Measurements from ENCODE around the gene ELMOD3. TPM values are rescaled to one million over a fixed set of nuclear protein-coding genes. Genes with fewer than 3 reads are reported as not detected.
"Not testable (repeated sequence)": the region's sequence is repeated elsewhere in the genome, so short reads cannot be mapped to it uniquely, and the experiment has no call there.

The ELMOD3 gene
- total RNA-seq, 2 donors from 2014 or later, result 20.0 to 23.2 TPM

GRCh38 chr2:85340034-85340892 is 14.3 kb upstream of the ELMOD3 start:
- Mint-ChIP-seq H3K27ac (peak overlapping the region; percentile 19), H3K27me3 (no peaks in the 10 kb centered on the region)
- ATAC-seq, result no peak

DNA sequence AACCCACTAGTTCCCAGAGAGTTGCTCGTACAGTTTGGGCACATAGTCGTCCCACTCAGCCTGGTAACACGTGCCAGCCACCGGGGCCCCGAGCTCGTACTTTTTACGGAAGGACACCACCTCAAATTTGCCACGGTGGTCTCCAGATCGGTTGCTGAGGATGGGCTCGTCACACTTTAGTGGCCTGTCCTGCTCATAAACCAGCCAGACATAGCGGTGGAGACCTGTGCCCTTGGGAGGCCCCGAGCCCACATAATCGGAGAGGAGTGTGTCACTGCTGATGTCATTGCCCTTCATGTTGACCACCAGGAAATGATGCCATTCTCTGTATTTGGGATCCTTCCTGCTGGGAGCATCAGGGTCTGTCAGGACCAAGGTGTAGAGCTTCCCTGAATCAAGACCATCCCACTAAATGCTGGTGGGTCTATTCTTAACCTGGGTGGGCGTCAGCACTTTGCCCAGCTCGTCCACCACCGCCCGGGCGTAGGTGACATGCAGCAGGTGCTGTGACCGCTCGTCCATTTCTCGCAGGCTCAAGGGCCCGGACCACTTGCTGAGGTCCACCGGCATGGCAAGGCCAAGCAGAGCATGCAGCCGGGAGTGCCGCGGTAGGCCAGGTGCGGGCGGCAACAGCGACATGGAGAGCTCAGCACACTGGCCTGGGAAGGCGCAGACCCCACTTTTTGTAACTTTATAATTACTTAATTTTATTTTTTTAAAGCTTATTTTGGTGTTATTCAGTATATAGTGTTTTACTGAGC is 13.1 kb upstream of the ELMOD3 start:
- peak overlapping the region; percentile 19 for H3K27ac Mint-ChIP-seq
- no peak overlapping the region for H3K4me3 Mint-ChIP-seq
- no peaks in the 10 kb centered on the region for H3K4me1 Mint-ChIP-seq
- DNase-seq (no peak), ATAC-seq (no peak)
- H3K27me3 Mint-ChIP-seq, result no peaks in the 10 kb centered on the region
- H3K9me3 ChIP-seq (ENCODE audit: control insufficient read depth, low read length, poor library complexity, severe bottlenecking), result no peaks in the 10 kb centered on the region
- H3K36me3 Mint-ChIP-seq (ENCODE audit: low read depth), result peaks cover 2% of the 10 kb centered on the region

More at GRCh38 chr2:85340034-85340892, 14.3 kb upstream of the ELMOD3 start:
- Mint-ChIP-seq H3K4me3 (no peak overlapping the region), H3K4me1 (no peaks in the 10 kb centered on the region), H3K36me3 (ENCODE audit: low read depth) (peaks cover 2% of the 10 kb centered on the region)
- no peak for DNase-seq
- no peaks in the 10 kb centered on the region for H3K9me3 ChIP-seq (ENCODE audit: control insufficient read depth, low read length, poor library complexity, severe bottlenecking)

GRCh38 chr2:85342156-85342555 is 12.4 kb upstream of the ELMOD3 start:
- DNase-seq (no peak), ATAC-seq (no peak)
- Mint-ChIP-seq H3K27me3 (no peaks in the 10 kb centered on the region), H3K36me3 (ENCODE audit: low read depth) (peaks cover 2% of the 10 kb centered on the region), H3K27ac (no peak overlapping the region), H3K4me1 (peaks cover 2% of the 10 kb centered on the region), H3K4me3 (no peak overlapping the region)
- H3K9me3 ChIP-seq (ENCODE audit: control insufficient read depth, low read length, poor library complexity, severe bottlenecking), result no peaks in the 10 kb centered on the region

DNA sequence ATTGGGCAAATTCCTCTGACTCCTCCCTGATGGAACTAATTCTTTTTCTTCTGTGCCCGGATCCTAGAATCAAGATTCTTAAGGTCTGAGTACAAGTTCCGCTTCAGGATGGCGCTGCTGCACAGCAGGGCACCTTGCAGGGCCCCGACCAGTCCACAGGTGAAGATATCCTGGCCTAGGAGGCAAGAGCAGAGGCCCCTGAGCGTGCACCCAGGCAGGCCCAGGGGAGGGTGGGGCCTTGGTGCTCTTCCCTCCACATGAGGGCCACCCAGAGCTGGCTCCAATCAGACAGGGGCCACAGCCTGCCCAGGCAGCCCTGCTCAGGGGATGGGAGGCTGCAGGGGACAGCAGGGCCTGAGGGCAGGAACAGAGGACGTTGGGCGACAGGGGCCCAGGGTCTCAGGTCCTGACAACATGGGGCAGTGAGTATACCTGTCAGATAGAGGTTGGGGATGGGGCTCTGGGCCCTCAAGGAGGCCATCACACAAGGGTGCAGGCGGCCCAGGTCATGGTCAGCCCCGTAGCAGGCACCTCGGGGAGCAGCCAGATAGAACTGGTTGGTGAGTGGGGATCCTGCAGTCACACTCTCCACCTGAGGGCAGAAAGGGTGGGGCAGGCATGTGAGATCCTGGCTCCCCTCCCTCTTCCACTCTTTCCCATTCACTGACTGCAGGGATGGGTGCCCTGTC is 11.2 kb upstream of the ELMOD3 start:
- H3K4me3 Mint-ChIP-seq; H3K27ac Mint-ChIP-seq; DNase-seq; H3K36me3 Mint-ChIP-seq (ENCODE audit: low read depth); H3K4me1 Mint-ChIP-seq; H3K27me3 Mint-ChIP-seq; ATAC-seq; H3K9me3 ChIP-seq (ENCODE audit: control insufficient read depth, low read length, poor library complexity, severe bottlenecking): not testable (repeated sequence)

DNA sequence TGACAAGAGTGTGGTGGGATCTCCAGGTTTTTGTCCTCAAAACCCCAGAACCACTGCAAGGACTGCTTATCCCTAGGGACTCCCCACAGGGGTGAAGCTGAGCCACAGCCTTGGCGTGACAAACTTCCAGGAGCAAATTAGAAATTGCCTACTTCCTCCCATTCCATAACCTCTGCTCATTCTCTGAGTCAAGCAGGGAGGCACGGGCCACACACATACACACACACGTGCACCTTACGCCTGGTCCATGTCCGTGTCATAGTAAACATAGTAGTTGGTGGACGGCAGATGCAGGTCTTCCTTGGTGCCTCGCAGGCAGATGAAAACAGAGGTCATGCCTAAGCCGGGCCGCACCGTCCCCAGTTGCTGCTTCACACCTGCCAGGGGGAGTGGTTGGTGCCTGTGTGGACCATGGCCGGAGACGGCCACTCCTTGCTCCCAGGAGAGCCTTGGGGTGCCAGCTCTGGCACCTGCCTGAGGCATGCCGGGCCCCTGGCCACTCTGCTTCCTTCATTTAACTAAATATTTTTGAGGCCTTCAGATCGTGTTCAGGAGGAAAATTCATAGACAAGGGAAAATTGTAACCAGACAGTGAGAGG is 10.1 kb upstream of the ELMOD3 start:
- Mint-ChIP-seq H3K4me1 (peaks cover 2% of the 10 kb centered on the region), H3K27me3 (no peaks in the 10 kb centered on the region), H3K27ac (peak overlapping the region; percentile 45), H3K36me3 (ENCODE audit: low read depth) (peaks cover 6% of the 10 kb centered on the region), H3K4me3 (no peak overlapping the region)
- DNase-seq (no peak), ATAC-seq (no peak)
- no peaks in the 10 kb centered on the region for H3K9me3 ChIP-seq (ENCODE audit: control insufficient read depth, low read length, poor library complexity, severe bottlenecking)

DNA sequence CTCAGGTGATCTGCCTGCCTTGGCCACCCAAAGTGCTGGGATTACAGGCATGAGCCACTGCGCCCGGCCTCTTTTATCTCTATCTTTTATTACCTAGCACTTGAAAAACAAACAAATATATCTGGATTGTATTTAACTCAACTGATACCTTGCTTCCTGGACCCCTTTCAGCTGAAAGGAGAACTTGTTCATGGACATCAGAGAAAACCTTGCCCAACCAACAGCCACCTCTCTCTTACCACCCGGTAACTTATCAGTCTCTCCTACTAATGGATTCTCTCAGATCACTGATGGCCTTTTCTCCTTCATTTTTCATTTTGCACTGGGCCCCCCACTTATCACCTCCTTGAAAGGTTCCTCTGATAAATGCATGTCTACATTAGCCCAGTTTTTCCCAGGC is 7.0 kb upstream of the ELMOD3 start:
- Mint-ChIP-seq H3K27me3 (no peaks in the 10 kb centered on the region), H3K36me3 (ENCODE audit: low read depth) (peaks cover 11% of the 10 kb centered on the region), H3K4me1 (peaks cover 4% of the 10 kb centered on the region), H3K27ac (no peak overlapping the region), H3K4me3 (no peak overlapping the region)
- DNase-seq (no peak), ATAC-seq (no peak)
- H3K9me3 ChIP-seq (ENCODE audit: control insufficient read depth, low read length, poor library complexity, severe bottlenecking), result no peaks in the 10 kb centered on the region

GRCh38 chr2:85353876-85354285 is 688 bp upstream of the ELMOD3 start:
- peak overlapping the region; percentile 99 for H3K4me3 Mint-ChIP-seq
- no peaks in the 10 kb centered on the region for H3K27me3 Mint-ChIP-seq
- peak overlapping the region; percentile 98 for H3K27ac Mint-ChIP-seq
- no peak for DNase-seq
- peaks cover 12% of the 10 kb centered on the region for H3K36me3 Mint-ChIP-seq (ENCODE audit: low read depth)
- peaks cover 24% of the 10 kb centered on the region for H3K4me1 Mint-ChIP-seq
- peak; percentile 2 for ATAC-seq
- H3K9me3 ChIP-seq (ENCODE audit: control insufficient read depth, low read length, poor library complexity, severe bottlenecking), result no peaks in the 10 kb centered on the region

DNA sequence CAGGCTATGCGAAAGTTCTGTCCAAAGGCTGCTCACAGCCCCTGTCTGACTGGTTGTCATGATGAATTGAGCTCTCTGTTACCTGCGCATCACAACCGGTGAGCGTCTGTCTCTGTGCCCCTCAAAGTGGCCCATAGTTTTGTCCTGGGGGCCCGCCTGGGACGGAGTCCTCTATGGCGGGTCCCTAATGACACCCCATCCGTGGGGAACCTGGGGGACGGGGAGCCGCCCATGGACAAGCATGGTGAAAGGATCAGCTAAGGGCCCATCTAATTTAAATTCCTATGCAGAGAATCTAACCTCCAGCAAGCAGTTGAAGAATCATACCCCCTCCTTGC is 473 bp downstream of the ELMOD3 start:
- Mint-ChIP-seq H3K4me3 (peak overlapping the region; percentile 99), H3K4me1 (peaks cover 26% of the 10 kb centered on the region), H3K27me3 (no peaks in the 10 kb centered on the region), H3K36me3 (ENCODE audit: low read depth) (peaks cover 14% of the 10 kb centered on the region), H3K27ac (peak overlapping the region; percentile 98)
- ATAC-seq (peak; percentile 6), DNase-seq (no peak)
- H3K9me3 ChIP-seq (ENCODE audit: control insufficient read depth, low read length, poor library complexity, severe bottlenecking), result no peaks in the 10 kb centered on the region

DNA sequence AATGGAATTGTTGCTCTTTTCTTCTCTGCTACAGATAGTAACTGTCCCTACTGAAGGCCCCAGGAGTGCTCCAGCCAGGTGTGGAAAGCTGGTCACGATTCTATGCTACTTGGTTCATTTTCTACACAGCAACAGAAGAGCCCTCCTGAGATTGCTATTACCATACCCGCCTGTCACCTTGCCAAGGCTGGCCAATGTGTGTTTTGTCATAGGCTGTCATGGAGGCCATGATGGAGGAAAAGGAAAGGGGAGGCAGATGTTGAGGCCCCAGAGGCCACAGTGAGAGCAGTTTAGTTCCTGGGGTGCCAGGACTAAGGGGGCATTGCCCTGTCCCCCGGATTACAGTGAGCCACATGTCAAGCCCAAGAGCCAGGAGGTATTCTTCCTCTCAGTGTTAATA is 952 bp downstream of the ELMOD3 start:
- Mint-ChIP-seq H3K27ac (peak overlapping the region; percentile 98), H3K4me1 (peaks cover 26% of the 10 kb centered on the region), H3K27me3 (no peaks in the 10 kb centered on the region), H3K36me3 (ENCODE audit: low read depth) (peaks cover 11% of the 10 kb centered on the region), H3K4me3 (peak overlapping the region; percentile 99)
- ATAC-seq (no peak), DNase-seq (no peak)
- H3K9me3 ChIP-seq (ENCODE audit: control insufficient read depth, low read length, poor library complexity, severe bottlenecking), result no peaks in the 10 kb centered on the region

DNA sequence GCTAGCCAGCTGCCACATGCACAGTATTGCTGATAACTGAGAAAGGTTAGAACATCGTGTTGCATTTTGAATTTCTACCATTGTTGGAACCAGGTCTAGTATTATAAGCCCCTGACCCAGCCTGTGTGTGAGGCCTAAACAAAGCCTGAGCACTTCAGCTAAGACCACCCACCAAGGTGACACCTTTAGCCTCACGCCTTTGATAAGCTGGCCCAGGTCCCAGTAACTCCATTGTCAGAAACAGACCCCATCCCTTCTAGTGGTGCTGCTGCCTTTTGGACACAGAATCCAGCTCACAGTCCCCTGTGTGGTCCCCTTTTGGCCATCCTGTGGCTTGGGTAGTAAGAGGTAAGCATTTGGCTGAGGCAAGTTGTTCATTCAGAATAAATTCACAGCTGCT is 1.6 kb downstream of the ELMOD3 start:
- H3K4me1 Mint-ChIP-seq, result peaks cover 26% of the 10 kb centered on the region
- H3K4me3 Mint-ChIP-seq, result no peak overlapping the region
- no peak overlapping the region for H3K27ac Mint-ChIP-seq
- H3K27me3 Mint-ChIP-seq, result no peaks in the 10 kb centered on the region
- H3K9me3 ChIP-seq (ENCODE audit: control insufficient read depth, low read length, poor library complexity, severe bottlenecking), result no peaks in the 10 kb centered on the region
- DNase-seq (no peak), ATAC-seq (no peak)
- peaks cover 10% of the 10 kb centered on the region for H3K36me3 Mint-ChIP-seq (ENCODE audit: low read depth)

DNA sequence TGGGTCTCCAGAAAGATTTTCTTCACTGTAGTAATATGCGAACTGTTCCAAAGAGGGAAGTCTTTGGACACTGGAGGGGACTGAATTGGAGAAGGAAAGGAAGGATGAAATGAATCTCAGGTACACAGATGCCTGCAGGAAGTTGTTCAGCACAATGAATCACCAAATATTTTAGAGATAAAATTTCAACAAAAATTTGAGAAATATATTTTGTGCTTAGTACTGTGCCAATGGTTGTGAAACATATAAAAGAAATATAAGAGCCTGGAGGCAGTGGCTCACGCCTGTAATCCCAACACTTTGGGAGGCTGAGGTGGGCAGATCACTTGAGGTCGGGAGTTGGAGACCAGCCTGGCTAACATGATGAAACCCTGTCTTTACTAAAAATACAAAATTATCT is 3.2 kb downstream of the ELMOD3 start:
- no peaks in the 10 kb centered on the region for H3K27me3 Mint-ChIP-seq
- ATAC-seq (no peak), DNase-seq (no peak)
- peaks cover 24% of the 10 kb centered on the region for H3K4me1 Mint-ChIP-seq
- no peak overlapping the region for H3K27ac Mint-ChIP-seq
- H3K4me3 Mint-ChIP-seq, result no peak overlapping the region
- H3K36me3 Mint-ChIP-seq (ENCODE audit: low read depth), result peaks cover 10% of the 10 kb centered on the region
- H3K9me3 ChIP-seq (ENCODE audit: control insufficient read depth, low read length, poor library complexity, severe bottlenecking), result no peaks in the 10 kb centered on the region

DNA sequence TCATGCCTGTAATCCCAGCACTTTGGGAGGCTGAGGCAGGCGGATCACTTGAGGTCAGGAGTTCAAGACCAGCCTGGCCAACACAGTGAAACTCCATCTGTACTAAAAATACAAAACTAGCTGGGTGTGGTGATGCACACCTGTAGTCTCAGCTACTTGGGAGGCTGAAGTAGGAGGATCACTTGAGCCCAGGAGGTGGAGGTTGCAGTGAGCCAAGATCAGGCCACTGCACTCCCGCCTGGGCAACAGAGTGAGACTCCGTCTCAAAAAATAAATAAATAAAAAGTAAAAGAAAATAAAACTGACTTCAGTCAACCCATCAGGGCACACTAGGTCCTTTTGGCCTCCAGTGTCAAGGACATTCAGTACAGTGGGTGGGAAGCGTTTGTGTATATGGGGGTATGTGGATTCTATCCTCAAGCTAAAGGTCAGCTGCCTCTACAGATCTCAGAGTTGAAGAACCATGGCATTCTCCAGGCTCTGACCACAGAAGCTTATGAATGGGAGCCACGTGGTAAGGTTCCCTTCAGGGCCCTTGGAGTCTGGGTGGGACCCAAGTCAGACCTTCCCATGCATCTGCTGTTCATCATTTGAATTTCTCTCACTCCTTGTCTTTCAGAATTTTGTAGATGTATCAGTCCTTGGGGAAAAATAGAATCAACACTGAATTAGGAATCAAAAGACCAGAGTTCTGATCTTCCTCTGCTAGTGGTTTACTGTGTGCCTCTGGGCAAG is 8.3 kb downstream of the ELMOD3 start:
- not testable (repeated sequence) for H3K4me3 Mint-ChIP-seq; H3K27me3 Mint-ChIP-seq; ATAC-seq; DNase-seq; H3K27ac Mint-ChIP-seq; H3K9me3 ChIP-seq (ENCODE audit: control insufficient read depth, low read length, poor library complexity, severe bottlenecking)
- Mint-ChIP-seq H3K36me3 (ENCODE audit: low read depth) (peaks cover 13% of the 10 kb centered on the region), H3K4me1 (peaks cover 12% of the 10 kb centered on the region)

Data from T-helper 17 cell (primary cell).